ENCODE data around the gene ETV7.

The ETV7 gene

DNA sequence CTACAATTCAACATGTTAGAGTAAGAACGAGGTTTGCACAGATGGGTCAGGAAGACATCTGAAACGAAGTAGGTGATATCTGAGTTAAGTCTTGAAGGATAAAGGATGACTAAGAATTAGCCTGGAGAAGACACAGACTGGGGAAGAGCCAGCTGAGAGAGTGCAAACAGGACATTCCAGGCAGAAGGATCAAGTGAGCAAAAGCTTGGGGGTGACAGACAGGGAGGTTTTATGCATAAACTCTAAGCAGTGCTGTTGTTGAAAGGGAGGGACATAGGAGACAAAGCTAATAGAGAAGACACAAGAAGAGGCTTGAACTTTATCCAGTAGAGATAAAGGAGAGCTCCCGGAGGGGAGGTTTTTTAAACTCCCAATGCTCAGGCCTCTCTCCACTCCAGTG is 15.0 kb upstream of the ETV7 start:
- Histone ChIP-seq H3K27ac (ENCODE audit: poor library complexity, severe bottlenecking) (no peak overlapping the region), H3K36me3 (ENCODE audit: low read depth) (no peaks in the 10 kb centered on the region), H3K4me1 (ENCODE audit: insufficient read depth, poor library complexity, severe bottlenecking) (no peaks in the 10 kb centered on the region), H3K9me3 (ENCODE audit: severe bottlenecking) (no peaks in the 10 kb centered on the region), H3K27me3 (ENCODE audit: insufficient read depth, poor library complexity, severe bottlenecking) (no peaks in the 10 kb centered on the region), H3K4me3 (ENCODE audit: severe bottlenecking) (no peak overlapping the region)
- TF ChIP-seq, protein P1, sequence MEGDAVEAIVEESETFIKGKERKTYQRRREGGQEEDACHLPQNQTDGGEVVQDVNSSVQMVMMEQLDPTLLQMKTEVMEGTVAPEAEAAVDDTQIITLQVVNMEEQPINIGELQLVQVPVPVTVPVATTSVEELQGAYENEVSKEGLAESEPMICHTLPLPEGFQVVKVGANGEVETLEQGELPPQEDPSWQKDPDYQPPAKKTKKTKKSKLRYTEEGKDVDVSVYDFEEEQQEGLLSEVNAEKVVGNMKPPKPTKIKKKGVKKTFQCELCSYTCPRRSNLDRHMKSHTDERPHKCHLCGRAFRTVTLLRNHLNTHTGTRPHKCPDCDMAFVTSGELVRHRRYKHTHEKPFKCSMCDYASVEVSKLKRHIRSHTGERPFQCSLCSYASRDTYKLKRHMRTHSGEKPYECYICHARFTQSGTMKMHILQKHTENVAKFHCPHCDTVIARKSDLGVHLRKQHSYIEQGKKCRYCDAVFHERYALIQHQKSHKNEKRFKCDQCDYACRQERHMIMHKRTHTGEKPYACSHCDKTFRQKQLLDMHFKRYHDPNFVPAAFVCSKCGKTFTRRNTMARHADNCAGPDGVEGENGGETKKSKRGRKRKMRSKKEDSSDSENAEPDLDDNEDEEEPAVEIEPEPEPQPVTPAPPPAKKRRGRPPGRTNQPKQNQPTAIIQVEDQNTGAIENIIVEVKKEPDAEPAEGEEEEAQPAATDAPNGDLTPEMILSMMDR (IDR thresholded peaks at IDR 0.05; ENCODE audit: poor library complexity, severe bottlenecking), result no peak
- no peak for DNase-seq (ENCODE audit: low spot score)
- no peak for ATAC-seq (ENCODE audit: low read depth)

DNA sequence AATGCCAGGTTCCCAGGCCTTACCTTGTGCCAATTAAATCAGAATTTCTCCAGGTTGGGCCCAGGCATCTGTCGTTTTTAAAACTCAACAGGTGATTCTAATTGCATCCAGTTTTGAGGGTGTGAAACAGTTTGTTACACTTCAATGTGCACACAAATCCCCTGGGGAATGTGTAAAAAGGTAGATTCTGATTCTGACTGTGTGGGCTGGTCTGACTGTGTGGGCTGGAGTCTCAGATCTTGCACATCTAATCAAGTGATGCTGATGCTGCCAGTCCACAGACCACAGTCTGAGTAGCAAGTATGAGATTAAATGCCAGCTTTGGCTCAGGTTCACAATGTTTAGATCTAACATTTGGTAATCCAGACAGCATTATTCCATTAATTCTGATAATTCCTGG is 12.5 kb upstream of the ETV7 start:
- no peak for ATAC-seq (ENCODE audit: low read depth)
- no peaks in the 10 kb centered on the region for H3K4me1 ChIP-seq (ENCODE audit: insufficient read depth, poor library complexity, severe bottlenecking)
- no peak overlapping the region for H3K4me3 ChIP-seq (ENCODE audit: severe bottlenecking)
- TF ChIP-seq, protein P1 (IDR thresholded peaks at IDR 0.05; ENCODE audit: poor library complexity, severe bottlenecking), result no peak
- no peak overlapping the region for H3K27ac ChIP-seq (ENCODE audit: poor library complexity, severe bottlenecking)
- H3K36me3 ChIP-seq (ENCODE audit: low read depth), result no peaks in the 10 kb centered on the region
- no peaks in the 10 kb centered on the region for H3K27me3 ChIP-seq (ENCODE audit: insufficient read depth, poor library complexity, severe bottlenecking)
- no peaks in the 10 kb centered on the region for H3K9me3 ChIP-seq (ENCODE audit: severe bottlenecking)
- DNase-seq (ENCODE audit: low spot score), result no peak

DNA sequence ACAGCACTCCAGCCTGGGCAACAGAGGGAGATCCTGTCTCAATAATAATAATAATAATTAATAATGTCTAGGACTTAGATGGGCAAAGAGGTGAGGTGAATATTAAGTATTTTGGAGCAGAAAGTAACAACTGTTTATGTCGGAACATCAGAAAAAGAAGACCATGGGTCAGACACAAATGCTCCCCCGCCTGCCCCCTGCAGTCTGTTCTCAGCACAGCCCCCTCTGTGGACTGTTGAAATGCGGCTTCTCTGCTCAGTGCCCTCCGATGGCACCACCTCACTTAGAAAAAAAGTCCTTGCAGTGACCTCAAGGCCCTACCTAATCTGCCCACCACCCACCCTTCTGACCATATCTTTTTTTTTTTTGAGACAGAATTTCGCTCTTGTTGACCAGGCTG is 5.2 kb upstream of the ETV7 start:
- Histone ChIP-seq H3K9me3 (ENCODE audit: severe bottlenecking) (no peaks in the 10 kb centered on the region), H3K36me3 (ENCODE audit: low read depth) (no peaks in the 10 kb centered on the region), H3K4me1 (ENCODE audit: insufficient read depth, poor library complexity, severe bottlenecking) (no peaks in the 10 kb centered on the region), H3K27me3 (ENCODE audit: insufficient read depth, poor library complexity, severe bottlenecking) (no peaks in the 10 kb centered on the region), H3K4me3 (ENCODE audit: severe bottlenecking) (no peak overlapping the region), H3K27ac (ENCODE audit: poor library complexity, severe bottlenecking) (no peak overlapping the region)
- no peak for DNase-seq (ENCODE audit: low spot score)
- TF ChIP-seq, protein P1 (IDR thresholded peaks at IDR 0.05; ENCODE audit: poor library complexity, severe bottlenecking), result no peak
- ATAC-seq (ENCODE audit: low read depth), result no peak

DNA sequence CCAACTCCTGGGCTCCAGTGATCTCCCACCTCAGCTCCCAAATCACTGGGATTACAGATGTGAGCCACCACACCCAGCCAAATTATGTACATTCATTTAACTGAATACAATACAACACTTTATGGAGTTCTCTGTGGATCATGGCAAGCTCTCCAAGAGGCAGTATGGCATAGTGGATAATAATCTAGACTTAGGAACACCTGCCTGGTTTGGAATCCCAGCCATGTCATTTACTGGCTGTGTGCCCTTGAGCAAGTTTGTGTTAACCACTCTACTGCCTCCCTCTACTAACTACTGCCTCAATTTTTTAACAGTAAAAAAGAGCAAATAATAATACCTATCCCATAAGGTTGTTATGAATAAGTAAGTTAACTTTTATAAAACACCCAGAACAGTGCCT is 1.9 kb upstream of the ETV7 start:
- no peak overlapping the region for H3K27ac ChIP-seq (ENCODE audit: poor library complexity, severe bottlenecking)
- no peaks in the 10 kb centered on the region for H3K27me3 ChIP-seq (ENCODE audit: insufficient read depth, poor library complexity, severe bottlenecking)
- TF ChIP-seq, protein P1 (IDR thresholded peaks at IDR 0.05; ENCODE audit: poor library complexity, severe bottlenecking), result no peak
- no peak overlapping the region for H3K4me3 ChIP-seq (ENCODE audit: severe bottlenecking)
- no peaks in the 10 kb centered on the region for H3K4me1 ChIP-seq (ENCODE audit: insufficient read depth, poor library complexity, severe bottlenecking)
- H3K36me3 ChIP-seq (ENCODE audit: low read depth), result no peaks in the 10 kb centered on the region
- DNase-seq (ENCODE audit: low spot score), result no peak
- ATAC-seq (ENCODE audit: low read depth), result no peak
- H3K9me3 ChIP-seq (ENCODE audit: severe bottlenecking), result no peaks in the 10 kb centered on the region

DNA sequence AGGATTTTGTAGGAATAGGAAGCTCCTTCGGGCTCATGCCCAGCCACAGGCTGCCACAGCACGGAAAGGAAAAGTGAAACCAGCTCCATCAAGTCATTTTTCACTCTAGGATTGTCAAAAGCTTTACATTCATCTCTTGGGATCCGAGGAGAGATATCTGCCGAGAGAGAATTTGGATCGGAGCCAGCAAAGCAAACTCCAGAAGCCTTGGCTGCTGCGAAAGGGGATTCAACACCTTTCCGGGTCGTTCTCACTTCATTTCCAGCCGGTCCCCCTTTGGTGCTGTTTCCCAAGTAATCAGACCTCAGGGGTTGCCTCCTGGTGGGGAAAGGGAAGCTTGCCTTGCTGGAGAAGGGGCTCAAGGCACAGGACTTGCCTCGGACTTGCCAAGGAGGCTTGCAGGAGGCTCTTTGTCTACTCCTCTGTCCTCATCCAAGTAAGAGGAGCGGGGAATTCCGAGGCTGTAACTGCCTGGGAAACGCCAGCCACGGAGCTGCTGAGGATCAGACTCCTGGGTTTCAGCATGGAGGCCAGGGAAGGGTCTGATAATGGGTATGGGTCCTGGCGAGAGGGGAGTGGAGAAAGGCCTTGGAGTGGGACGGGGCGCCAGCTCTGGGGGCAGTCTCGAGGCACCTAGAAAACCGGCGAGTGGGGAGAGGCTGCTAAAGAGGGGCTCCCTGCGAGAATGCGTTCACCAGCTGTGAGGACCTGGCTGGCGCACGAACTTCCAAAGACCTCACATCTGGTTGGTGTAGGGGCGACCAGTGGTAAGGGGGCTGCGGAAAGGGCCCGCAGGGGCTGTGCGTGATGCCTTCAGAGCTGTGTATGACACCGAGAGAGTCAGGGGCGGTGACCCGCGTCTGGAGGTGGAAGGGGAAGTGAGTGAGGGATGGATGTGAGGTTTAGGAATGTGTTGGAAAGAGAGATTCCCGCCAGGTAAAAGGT is 702 bp downstream of the ETV7 start:
- Histone ChIP-seq H3K4me3 (ENCODE audit: severe bottlenecking) (peak overlapping the region; percentile 51), H3K9me3 (ENCODE audit: severe bottlenecking) (no peaks in the 10 kb centered on the region), H3K36me3 (ENCODE audit: low read depth) (no peaks in the 10 kb centered on the region), H3K27me3 (ENCODE audit: insufficient read depth, poor library complexity, severe bottlenecking) (no peaks in the 10 kb centered on the region), H3K4me1 (ENCODE audit: insufficient read depth, poor library complexity, severe bottlenecking) (no peaks in the 10 kb centered on the region), H3K27ac (ENCODE audit: poor library complexity, severe bottlenecking) (no peak overlapping the region)
- TF ChIP-seq, protein P1 (IDR thresholded peaks at IDR 0.05; ENCODE audit: poor library complexity, severe bottlenecking), result no peak
- no peak for DNase-seq (ENCODE audit: low spot score)
- ATAC-seq (ENCODE audit: low read depth), result peak; percentile 54
